Activated T-helper 1 cell treated with anti-CD3 and anti-CD28 coated beads, Interleukin-12 subunit alpha, Interleukin-12 subunit beta, Interleukin-2, Interleukin-4 antibody, amounts not matched to agents 30 ng/mL and 10 ng/mL and 1 ng/mL, durations not matched to agents 14 hours and 24 hours and 36 hours (primary cell): ENCODE measurements around the gene ABCC1. TPM values are rescaled to one million over a fixed set of nuclear protein-coding genes. Genes with fewer than 3 reads are reported as not detected.
"Not testable (repeated sequence)": the region's sequence is repeated elsewhere in the genome, so short reads cannot be mapped to it uniquely, and the experiment has no call there.

ENCODE experiments used
- DNase-seq: peaks from one replicate; pipeline ENCODE4 v3.0.0; 2021; ENCODE audit warnings: low spot score
- H3K27ac Mint-ChIP-seq: one replicate; pipeline ENCODE4 v1.8.0; 2021; ENCODE audit warnings: mild to moderate bottlenecking, mixed read lengths
- H3K27me3 Mint-ChIP-seq: one replicate; pipeline ENCODE4 v1.8.0; 2022; ENCODE audit warnings: mild to moderate bottlenecking, moderate library complexity, mixed read lengths; ENCODE audit not compliant: insufficient read depth
- H3K36me3 Mint-ChIP-seq: one replicate; pipeline ENCODE4 v1.8.0; 2021; ENCODE audit warnings: low read depth, mixed read lengths
- H3K4me1 Mint-ChIP-seq: one replicate; pipeline ENCODE4 v1.8.0; 2021; ENCODE audit warnings: low read depth, mixed read lengths
- H3K4me3 Mint-ChIP-seq: one replicate; pipeline ENCODE4 v1.8.0; 2021; ENCODE audit warnings: mild to moderate bottlenecking, moderate library complexity, mixed read lengths
- H3K9me3 Mint-ChIP-seq: one replicate; pipeline ENCODE4 v1.8.0; 2021; ENCODE audit warnings: mixed read lengths
- intact Hi-C: fragments of 100-400 bp; cut with micrococcal nuclease; formaldehyde crosslinking; loops from one replicate; pipeline ENCODE4 v1.15.1; 2024
- total RNA-seq: library from RNA; stranded (reverse); gene quantifications from 2 replicates; pipeline ENCODE4 v1.2.3, GENCODE V29; 2022

Gene ABCC1
- total RNA-seq, 1 donor from 2014 or later: 108 TPM

GRCh38 chr16:15950161-15950854 lies 892 bp downstream of the ABCC1 start:
- Mint-ChIP-seq H3K4me1 (peaks cover 67% of the 10 kb centered on the region), H3K36me3 (peaks cover 26% of the 10 kb centered on the region), H3K27me3 (peaks cover 2% of the 10 kb centered on the region), H3K4me3 (peak overlapping the region; percentile 99), H3K9me3 (no peaks in the 10 kb centered on the region), H3K27ac (peak overlapping the region; percentile 100)
- intact Hi-C loops: loop anchor here (1.0 to 2.0 kb wide), 6 partner anchors 11 to 176 kb away; partner anchors contain the start of gene CEP20
- peak; percentile 36 for DNase-seq

- Mint-ChIP-seq H3K27me3 (peaks cover 2% of the 10 kb centered on the region), H3K36me3 (peaks cover 32% of the 10 kb centered on the region), H3K27ac (peak overlapping the region; percentile 100), H3K4me3 (peak overlapping the region; percentile 99), H3K9me3 (no peaks in the 10 kb centered on the region), H3K4me1 (peaks cover 69% of the 10 kb centered on the region)
- no peak for DNase-seq
- intact Hi-C loops: loop anchor here (1.0 to 2.0 kb wide), 6 partner anchors 10 to 176 kb away; partner anchors contain the start of gene CEP20
Measured at GRCh38 chr16:15950869-15951268, 1.5 kb downstream of the ABCC1 start.

- intact Hi-C loops: loop anchor here (2.0 kb wide), 4 partner anchors 47 to 175 kb away; no protein-coding TSS in a partner anchor
- DNase-seq: no peak
- Mint-ChIP-seq H3K36me3 (peaks cover 34% of the 10 kb centered on the region), H3K4me1 (peaks cover 70% of the 10 kb centered on the region), H3K27ac (peak overlapping the region; percentile 100), H3K9me3 (no peaks in the 10 kb centered on the region), H3K27me3 (peaks cover 2% of the 10 kb centered on the region), H3K4me3 (peak overlapping the region; percentile 99)
Measured at GRCh38 chr16:15951852-15952251, 2.4 kb downstream of the ABCC1 start.

- H3K27me3 Mint-ChIP-seq: peaks cover 2% of the 10 kb centered on the region
- no peaks in the 10 kb centered on the region for H3K9me3 Mint-ChIP-seq
- peak overlapping the region; percentile 100 for H3K27ac Mint-ChIP-seq
- peak overlapping the region; percentile 99 for H3K4me3 Mint-ChIP-seq
- H3K36me3 Mint-ChIP-seq: peaks cover 34% of the 10 kb centered on the region
- intact Hi-C loops: no loop called here
- H3K4me1 Mint-ChIP-seq: peaks cover 70% of the 10 kb centered on the region
- no peak for DNase-seq
Measured at GRCh38 chr16:15952265-15952711, 2.9 kb downstream of the ABCC1 start.

GRCh38 chr16:15953477-15953876 lies 4.1 kb downstream of the ABCC1 start:
- peaks cover 34% of the 10 kb centered on the region for H3K36me3 Mint-ChIP-seq
- peak overlapping the region; percentile 99 for H3K4me3 Mint-ChIP-seq
- intact Hi-C loops: no loop called here
- H3K27ac Mint-ChIP-seq: peak overlapping the region; percentile 100
- no peak for DNase-seq
- no peaks in the 10 kb centered on the region for H3K9me3 Mint-ChIP-seq
- peaks cover 66% of the 10 kb centered on the region for H3K4me1 Mint-ChIP-seq
- H3K27me3 Mint-ChIP-seq: peaks cover 2% of the 10 kb centered on the region

- Mint-ChIP-seq H3K9me3 (no peaks in the 10 kb centered on the region), H3K4me3 (no peak overlapping the region), H3K27ac (peak overlapping the region; percentile 76), H3K4me1 (peaks cover 68% of the 10 kb centered on the region), H3K36me3 (peaks cover 34% of the 10 kb centered on the region), H3K27me3 (peaks cover 2% of the 10 kb centered on the region)
- DNase-seq: no peak
- intact Hi-C loops: no loop called here
Measured at GRCh38 chr16:15953929-15954813, 4.8 kb downstream of the ABCC1 start.

- intact Hi-C loops: no loop called here
- DNase-seq: no peak
- no peaks in the 10 kb centered on the region for H3K9me3 Mint-ChIP-seq
- H3K4me1 Mint-ChIP-seq: peaks cover 74% of the 10 kb centered on the region
- H3K36me3 Mint-ChIP-seq: peaks cover 34% of the 10 kb centered on the region
- peaks cover 2% of the 10 kb centered on the region for H3K27me3 Mint-ChIP-seq
- H3K27ac Mint-ChIP-seq: peak overlapping the region; percentile 76
- H3K4me3 Mint-ChIP-seq: no peak overlapping the region
Measured at GRCh38 chr16:15954814-15955151, 5.4 kb downstream of the ABCC1 start.

GRCh38 chr16:15955425-15955824 lies 6.0 kb downstream of the ABCC1 start:
- no peaks in the 10 kb centered on the region for H3K9me3 Mint-ChIP-seq
- H3K4me1 Mint-ChIP-seq: peaks cover 80% of the 10 kb centered on the region
- intact Hi-C loops: no loop called here
- H3K36me3 Mint-ChIP-seq: peaks cover 31% of the 10 kb centered on the region
- H3K27ac Mint-ChIP-seq: peak overlapping the region; percentile 73
- H3K4me3 Mint-ChIP-seq: no peak overlapping the region
- DNase-seq: no peak
- H3K27me3 Mint-ChIP-seq: peaks cover 2% of the 10 kb centered on the region

GRCh38 chr16:15956106-15956505 lies 6.7 kb downstream of the ABCC1 start:
- H3K27ac Mint-ChIP-seq: peak overlapping the region; percentile 79
- H3K9me3 Mint-ChIP-seq, H3K27me3 Mint-ChIP-seq, DNase-seq, intact Hi-C loops: not testable (repeated sequence)
- H3K4me3 Mint-ChIP-seq: peak overlapping the region; percentile 30
- H3K4me1 Mint-ChIP-seq: peaks cover 81% of the 10 kb centered on the region
- H3K36me3 Mint-ChIP-seq: peaks cover 26% of the 10 kb centered on the region

GRCh38 chr16:15958703-15959348 lies 9.4 kb downstream of the ABCC1 start:
- peaks cover 78% of the 10 kb centered on the region for H3K4me1 Mint-ChIP-seq
- no peak for DNase-seq
- H3K4me3 Mint-ChIP-seq: peak overlapping the region; percentile 58
- intact Hi-C loops: no loop called here
- peaks cover 13% of the 10 kb centered on the region for H3K9me3 Mint-ChIP-seq
- H3K27me3 Mint-ChIP-seq: no peaks in the 10 kb centered on the region
- H3K27ac Mint-ChIP-seq: peak overlapping the region; percentile 95
- H3K36me3 Mint-ChIP-seq: peaks cover 31% of the 10 kb centered on the region

- intact Hi-C loops: loop anchor here (2.0 kb wide), 2 partner anchors 14 to 370 kb away; no protein-coding TSS in a partner anchor
- no peak for DNase-seq
- H3K36me3 Mint-ChIP-seq: peaks cover 34% of the 10 kb centered on the region
- H3K9me3 Mint-ChIP-seq: peaks cover 23% of the 10 kb centered on the region
- H3K4me1 Mint-ChIP-seq: peaks cover 69% of the 10 kb centered on the region
- peak overlapping the region; percentile 58 for H3K4me3 Mint-ChIP-seq
- no peaks in the 10 kb centered on the region for H3K27me3 Mint-ChIP-seq
- peak overlapping the region; percentile 95 for H3K27ac Mint-ChIP-seq
Measured at GRCh38 chr16:15960124-15960971, 10.9 kb downstream of the ABCC1 start.

GRCh38 chr16:15961060-15961511 lies 11.7 kb downstream of the ABCC1 start:
- Mint-ChIP-seq H3K4me1 (peaks cover 63% of the 10 kb centered on the region), H3K27me3 (no peaks in the 10 kb centered on the region), H3K36me3 (peaks cover 34% of the 10 kb centered on the region), H3K27ac (peak overlapping the region; percentile 95), H3K9me3 (peaks cover 23% of the 10 kb centered on the region), H3K4me3 (peak overlapping the region; percentile 47)
- intact Hi-C loops: loop anchor here (1.0 to 2.0 kb wide), 7 partner anchors 11 to 370 kb away; partner anchors contain the start of gene CEP20
- peak; percentile 76 for DNase-seq
